Heart left ventricle (tissue), 13 donors: ENCODE results near the gene TEN1.

Experiments
- CTCF ChIP-seq, 12 donors: fragments of 200-600 bp; sonication (generic) in 4 of 12; IDR thresholded peaks; one replicate each; pipeline versions ENCODE4 v1.5.0 to v1.8.0; 2018 to 2022; ENCODE audit warnings: antibody characterized with exemption in 12 of 12, mild to moderate bottlenecking in 5 of 12
- POLR2A ChIP-seq, 2 donors: fragments of 450-650 bp; IDR thresholded peaks; one replicate each; pipeline ENCODE4 v1.6.1; 2017; ENCODE audit warnings: antibody characterized with exemption in 2 of 2, mild to moderate bottlenecking in 2 of 2, moderate library complexity in 2 of 2
- donor health status: ischemic (EF 13 %, LVEDD 7.1; RV severe dilation, severe dysfunction).
- donor health status: DM: no; HTN: yes; CAD: no.
- donor health status: DM: no; HTN: no; CAD: no.
- donor health status: ischemic (EF 25% LVEDD 6.9; RV normal size, moderate dysfunction).
- donor health status: ischemic (EF 25% LVEDD 5.7; RV mildly dilated, moderate dysfunction).
- donor health status: ischemic (EF 35%, LVEDD 5.7; RV mildly dilated, moderate dysfunction).
- donor health status: nonischemic (EF 11% LVEDD 7.7; RV severe dilation, severe dysfunction).
- donor health status: DM: yes; HTN: yes; CAD: no.
- donor health status: PGD.
- donor health status: ischemic (EF 29% LVEDD 5.4; RV normal size, mild dysfunction).
- donor health status: nonischemic (EF 23%, LVEDD 6.1; RV moderate dilation, normal function).

GRCh38 chr17:76023900-76024237, 44.8 kb downstream of the TEN1 start:
- TF ChIP-seq CTCF (IDR thresholded peaks at IDR 0.05) (no peak), POLR2A (IDR thresholded peaks at IDR 0.05) (no peak)
